Endothelial cell of umbilical vein (primary cell): Measurements from ENCODE around the gene RALGPS1. TPM values are rescaled to one million over a fixed set of nuclear protein-coding genes. Genes with fewer than 3 reads are reported as not detected.

Experiments used
- BruUV-seq: library from RNA; stranded (reverse); fragments of 400-500 nt; replicated peaks from 2 replicates; lab custom pipeline; 2021; lab: Mats Ljungman, UMichigan
- CTCF ChIA-PET: fragments of 300-600, 350-600 bp; sonication (Branson Sonifier 250); formaldehyde crosslinking; loops from one replicate; lab custom pipeline; 2021; ENCODE audit warnings: antibody characterized with exemption, inconsistent platforms; lab: Charles Lee
- POLR2A ChIA-PET: fragments of 300-600, 350-600 bp; sonication (Branson Sonifier 250); formaldehyde crosslinking; loops from one replicate; lab custom pipeline; 2021; ENCODE audit warnings: antibody characterized with exemption, inconsistent platforms; lab: Charles Lee
- DNase-seq: peaks from one replicate; pipeline ENCODE4 v3.0.0-alpha.2; 2011; ENCODE audit warnings: low read depth, low spot score
- FAIRE-seq: peaks from 2 replicates; lab custom pipeline; 2011; peaks lifted over from hg19 to GRCh38; lab: Jason Lieb, UNC
- H2AFZ ChIP-seq: 2 replicates; pipeline ENCODE4 v1.6.0; 2012; ENCODE audit warnings: low read depth, low read length, control low read depth, inconsistent platforms
- H3K27ac ChIP-seq: 2 replicates; pipeline ENCODE4 v1.5.1; 2011; ENCODE audit warnings: low read depth, mild to moderate bottlenecking, control low read depth, low read length, moderate library complexity; ENCODE audit not compliant: insufficient read depth
- H3K27me3 ChIP-seq, 2 experiments: 2 replicates each; pipeline versions ENCODE4 v1.6.0 to v1.6.1; 2011; ENCODE audit warnings: low read length in 2 of 2, mixed read lengths in 1 of 2; ENCODE audit not compliant: control insufficient read depth in 2 of 2, insufficient read depth in 2 of 2
- H3K36me3 ChIP-seq, 2 experiments: 2 replicates in 1 of 2; 3 replicates in 1 of 2; pipeline ENCODE4 v1.5.1; 2011; ENCODE audit warnings: low read length in 2 of 2, mild to moderate bottlenecking in 1 of 2, moderate library complexity in 1 of 2; ENCODE audit not compliant: control insufficient read depth in 2 of 2, insufficient read depth in 2 of 2; ENCODE audit errors: extremely low read depth in 1 of 2
- H3K4me1 ChIP-seq: 3 replicates; pipeline ENCODE4 v1.5.1; 2011; ENCODE audit warnings: mild to moderate bottlenecking, low read length; ENCODE audit not compliant: control insufficient read depth, insufficient read depth; ENCODE audit errors: extremely low read depth
- H3K4me2 ChIP-seq: 2 replicates; pipeline ENCODE4 v1.6.1; 2011; ENCODE audit warnings: low read length, control low read depth, mixed read lengths; ENCODE audit not compliant: insufficient read depth
- H3K4me3 ChIP-seq, 3 experiments: fragments of 200-600 bp in 1 of 3; sonication (generic), shearing (Covaris generic) in 1 of 3; replicated peaks in 1 of 3; 2 replicates each; pipeline ENCODE4 v1.5.1; 2011 to 2016; ENCODE audit warnings: control low read depth in 3 of 3, low read length in 3 of 3, mild to moderate bottlenecking in 2 of 3, inconsistent platforms in 1 of 3, low read depth in 1 of 3, moderate library complexity in 1 of 3; ENCODE audit not compliant: insufficient read depth in 1 of 3
- H3K79me2 ChIP-seq: 2 replicates; pipeline ENCODE4 v1.6.0; 2012; ENCODE audit warnings: low read length, inconsistent platforms; ENCODE audit not compliant: control insufficient read depth, insufficient read depth
- H3K9ac ChIP-seq: replicated peaks from 2 replicates; pipeline ENCODE3; 2011; ENCODE audit warnings: low read length, control low read depth; ENCODE audit not compliant: insufficient read depth; ENCODE audit errors: extremely low read depth
- H3K9me1 ChIP-seq: replicated peaks from 3 replicates; pipeline ENCODE4 v1.6.0; 2011; ENCODE audit warnings: mild to moderate bottlenecking, low read length; ENCODE audit not compliant: control insufficient read depth, insufficient read depth; ENCODE audit errors: extremely low read depth
- H3K9me3 ChIP-seq: replicated peaks from 2 replicates; pipeline ENCODE4 v1.5.1; 2012; ENCODE audit warnings: low read length, inconsistent platforms; ENCODE audit not compliant: control insufficient read depth, insufficient read depth
- H4K20me1 ChIP-seq: replicated peaks from 2 replicates; pipeline ENCODE3; 2011; ENCODE audit warnings: mild to moderate bottlenecking, low read length; ENCODE audit not compliant: control insufficient read depth, insufficient read depth; ENCODE audit errors: extremely low read depth
- CTCF ChIP-seq, 2 donors: IDR thresholded peaks; 1 replicate in 1 of 2; 2 replicates in 1 of 2; pipeline ENCODE4 v1.5.1; 2011; ENCODE audit warnings: low read length in 2 of 2, mild to moderate bottlenecking in 2 of 2, moderate library complexity in 2 of 2, control low read depth in 1 of 2, inconsistent platforms in 1 of 2, low read depth in 1 of 2; ENCODE audit not compliant: insufficient read depth in 1 of 2; ENCODE audit errors: extremely low read depth in 1 of 2
- EZH2 ChIP-seq: IDR thresholded peaks from 2 replicates; pipeline ENCODE4 v1.6.1; 2012; ENCODE audit warnings: borderline replicate concordance, low read depth, mild to moderate bottlenecking, moderate library complexity, low read length, inconsistent platforms; ENCODE audit not compliant: severe bottlenecking
- GATA2 ChIP-seq: IDR thresholded peaks from 2 replicates; pipeline ENCODE4 v1.7.0; 2011; ENCODE audit warnings: low read depth, mild to moderate bottlenecking, moderate library complexity, mixed read lengths, low read length; ENCODE audit not compliant: insufficient read length, insufficient read depth
- JUN ChIP-seq: IDR thresholded peaks from 2 replicates; pipeline ENCODE4 v1.6.1; 2011; ENCODE audit warnings: borderline replicate concordance, low read depth; ENCODE audit not compliant: insufficient read length, insufficient read depth
- MAX ChIP-seq: IDR thresholded peaks from 2 replicates; pipeline ENCODE4 v1.6.1; 2011; ENCODE audit not compliant: insufficient read depth, insufficient read length
- MYC ChIP-seq: IDR thresholded peaks from one replicate; pipeline ENCODE4 v1.6.1; 2011; ENCODE audit warnings: mild to moderate bottlenecking, low read depth, low read length
- POLR2A ChIP-seq: IDR thresholded peaks from 2 replicates; pipeline ENCODE4 v1.6.1; 2012; ENCODE audit warnings: low read depth, mild to moderate bottlenecking, control low read depth, low read length
- dilution Hi-C: fragments of 300-500 bp; cut with MboI; formaldehyde crosslinking; loops from one replicate; pipeline ENCODE4 v1.15.0; 2019; ENCODE audit warnings: low sequenced_read_pairs; ENCODE audit not compliant: extremely low pct_ligation_motif_present
- intact Hi-C: fragments of 100-400 bp; cut with micrococcal nuclease; formaldehyde crosslinking; loops from one replicate; pipeline ENCODE4 v1.10.0; 2022
- polyA plus RNA-seq, 4 experiments: library from polyadenylated mRNA; depleted of rRNA in 3 of 4; stranded (reverse) in 3 of 4; unstranded in 1 of 4; fragments of >200 nt; gene quantifications; 2 replicates each; pipeline versions ENCODE4 v1.2.1 to v1.2.3, GENCODE V29; 2011 to 2012; ENCODE audit warnings: missing spikeins in 1 of 4
- total RNA-seq: library from RNA; stranded (reverse); gene quantifications from 2 replicates; pipeline ENCODE4 v1.2.3, GENCODE V29; 2021

The RALGPS1 gene
- total and polyA plus RNA-seq, 2 donors (not counting 3 experiments of a cell fraction or from before 2014, with no cell fraction given) = 3.8 to 5.5 TPM

GRCh38 chr9:127130235-127130634 is 215.7 kb downstream of the RALGPS1 start:
- Histone ChIP-seq H3K4me1 (no peaks in the 10 kb centered on the region), H3K27ac (no peak overlapping the region), H3K9ac (no peak overlapping the region), H3K4me3 (no peak overlapping the region), H3K9me1 (no peaks in the 10 kb centered on the region), H2AFZ (no peak overlapping the region), H4K20me1 (no peaks in the 10 kb centered on the region), H3K9me3 (no peaks in the 10 kb centered on the region), H3K36me3 (no peaks in the 10 kb centered on the region), H3K27me3 (peaks cover 2 to 4% of the 10 kb centered on the region in 2 experiments), H3K4me2 (no peak overlapping the region), H3K79me2 (no peaks in the 10 kb centered on the region)
- FAIRE-seq (no peak), DNase-seq (no peak)
- no TSS peak for BruUV-seq
- intact Hi-C loops (no loop called here), dilution Hi-C loops (no loop called here)
- ChIA-PET CTCF (interaction anchor here (1.1 to 1.3 kb wide), 2 partner anchors 12 to 189 kb away, joined by 3 to 4 read pairs; no protein-coding TSS in a partner anchor), POLR2A (no interaction called here)
- TF ChIP-seq MAX = no peak
- no peak for TF ChIP-seq MYC
- TF ChIP-seq JUN = no peak

GRCh38 chr9:127130661-127131538 is 216.3 kb downstream of the RALGPS1 start:
- ChIA-PET CTCF (interaction anchor here (1.1 to 1.3 kb wide), 3 partner anchors 12 to 190 kb away, joined by 3 to 4 read pairs (median 3); no protein-coding TSS in a partner anchor), POLR2A (no interaction called here)
- dilution Hi-C loops (no loop called here), intact Hi-C loops (no loop called here)
- Histone ChIP-seq H3K9me1 (no peaks in the 10 kb centered on the region), H3K4me1 (no peaks in the 10 kb centered on the region), H3K79me2 (no peaks in the 10 kb centered on the region), H4K20me1 (no peaks in the 10 kb centered on the region), H3K36me3 (no peaks in the 10 kb centered on the region), H3K4me2 (no peak overlapping the region), H3K9me3 (no peaks in the 10 kb centered on the region), H3K27me3 (peaks cover 2 to 4% of the 10 kb centered on the region in 2 experiments), H2AFZ (no peak overlapping the region), H3K9ac (no peak overlapping the region), H3K4me3 (no peak overlapping the region), H3K27ac (no peak overlapping the region)
- FAIRE-seq (no peak), DNase-seq (no peak)
- BruUV-seq = no TSS peak
- TF ChIP-seq POLR2A (no peak), CTCF (IDR thresholded peaks at IDR 0.05; ENCODE audit: extremely low read depth in 1 of 2, insufficient read depth in 1 of 2, low read depth in 1 of 2, low read length in 2 of 2) (no peak), JUN (no peak), GATA2 (no peak), MYC (no peak), EZH2 (no peak)
